Upper lobe of left lung (tissue), 6 donors: ENCODE results near the gene PLEKHM1. TPM values are rescaled to one million over a fixed set of nuclear protein-coding genes. Genes with fewer than 3 reads are reported as not detected.
A peak's percentile ranks its signal among the peaks of the same experiment; 100 is the strongest.
"Not testable (repeated sequence)": the region's sequence is repeated elsewhere in the genome, so short reads cannot be mapped to it uniquely, and the experiment has no call there.

ENCODE experiments used
- ATAC-seq, 2 donors: fragments of 200-7000 bp; cut with Tn5 transposase; one replicate each; pipeline ENCODE4 v1.9.1; 2022; ENCODE audit warnings: mild to moderate bottlenecking in 2 of 2, moderate library complexity in 2 of 2; ENCODE audit not compliant: low FRiP score in 2 of 2
- DNase-seq, 2 donors: peaks; one replicate each; pipeline ENCODE4 v3.0.0-alpha.2; 2019 to 2020
- H3K27ac ChIP-seq, 4 donors: fragments of 200-600 bp; sonication (generic); one replicate each; pipeline ENCODE4 v1.5.1; 2016 to 2019
- H3K27me3 ChIP-seq, 4 donors: fragments of 200-600 bp; sonication (generic); one replicate each; pipeline ENCODE4 v1.5.1; 2017 to 2019
- H3K36me3 ChIP-seq, 4 donors: fragments of 200-600 bp; sonication (generic); one replicate each; pipeline ENCODE4 v1.5.1; 2016 to 2019
- H3K4me1 ChIP-seq, 4 donors: fragments of 200-600 bp; sonication (generic); one replicate each; pipeline ENCODE4 v1.5.1; 2018 to 2019
- H3K4me3 ChIP-seq, 4 donors: fragments of 200-600 bp; sonication (generic); one replicate each; pipeline ENCODE4 v1.5.1; 2017 to 2019; ENCODE audit warnings: mild to moderate bottlenecking in 2 of 4, moderate library complexity in 1 of 4
- H3K9me3 ChIP-seq, 4 donors: fragments of 200-600 bp; sonication (generic); one replicate each; pipeline ENCODE4 v1.5.1; 2018 to 2019
- POLR2A ChIP-seq, 4 donors: fragments of 450-650 bp; IDR thresholded peaks; one replicate each; pipeline ENCODE4 v1.5.1; 2016 to 2017; ENCODE audit warnings: antibody characterized with exemption in 4 of 4, mild to moderate bottlenecking in 2 of 4
- POLR2AphosphoS5 ChIP-seq, 2 donors: sonication (generic); formaldehyde crosslinking; IDR thresholded peaks; one replicate each; pipeline ENCODE4 v1.5.1; 2017; ENCODE audit warnings: antibody characterized with exemption in 2 of 2
- WGBS, 2 donors: methylation state at CpG; one replicate each; pipeline ENCODE4 v1.1.5; 2017 to 2018; 5-methylcytosine and 5-hydroxymethylcytosine counted together
- total RNA-seq, 6 donors: library from RNA; depleted of rRNA in 4 of 6; stranded (reverse); fragments of >200 nt in 4 of 6; gene quantifications; one replicate each; pipeline versions ENCODE4 v1.1.0 to v1.2.1, GENCODE V29; 2016 to 2021
- donor health status: DM: no; HTN: no; CAD: no; lungs with moderate emphysema.
- donor health status: DM: no; HTN: yes; CAD: no; lungs with severe emphysema.

Gene PLEKHM1
- total RNA-seq, 6 donors from 2014 or later: 52.1 to 229 (median 72.0) TPM

DNA sequence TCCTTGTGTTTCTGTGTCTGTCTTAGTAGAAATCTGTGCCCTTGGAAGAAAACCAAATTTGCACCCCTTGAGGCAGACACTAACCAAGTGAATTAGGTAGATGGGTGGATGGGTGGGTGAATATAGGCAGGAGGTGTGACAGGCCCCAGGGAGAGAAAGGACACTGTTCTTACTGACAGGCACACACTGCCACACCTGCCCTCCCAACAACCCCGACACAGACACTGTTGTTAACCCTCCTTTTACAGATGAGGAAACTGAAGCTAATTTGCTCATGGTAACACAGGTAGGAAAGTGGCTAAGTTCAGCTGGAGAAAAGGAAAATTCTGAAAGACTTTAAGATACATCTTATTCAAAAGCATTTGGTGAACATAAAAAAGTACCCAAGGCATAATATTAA, 42.0 kb downstream of the PLEKHM1 start:
- H3K9me3 ChIP-seq, H3K4me3 ChIP-seq, DNase-seq, H3K27me3 ChIP-seq, ATAC-seq: not testable (repeated sequence)
- H3K4me1 ChIP-seq: peaks cover 10 to 26% (median 18%) of the 10 kb centered on the region in 4 donors
- H3K36me3 ChIP-seq: peaks cover 0 to 37% (median 22%) of the 10 kb centered on the region in 4 donors
- peak overlapping the region in 3 of 4 donors; percentile 73 to 87 (median 82) for H3K27ac ChIP-seq
- 78% methylated on average over 1 of the region's 1 CpG; no CpG with 5 or more reads in 1 of the 2 donors for WGBS, 2 donors

DNA sequence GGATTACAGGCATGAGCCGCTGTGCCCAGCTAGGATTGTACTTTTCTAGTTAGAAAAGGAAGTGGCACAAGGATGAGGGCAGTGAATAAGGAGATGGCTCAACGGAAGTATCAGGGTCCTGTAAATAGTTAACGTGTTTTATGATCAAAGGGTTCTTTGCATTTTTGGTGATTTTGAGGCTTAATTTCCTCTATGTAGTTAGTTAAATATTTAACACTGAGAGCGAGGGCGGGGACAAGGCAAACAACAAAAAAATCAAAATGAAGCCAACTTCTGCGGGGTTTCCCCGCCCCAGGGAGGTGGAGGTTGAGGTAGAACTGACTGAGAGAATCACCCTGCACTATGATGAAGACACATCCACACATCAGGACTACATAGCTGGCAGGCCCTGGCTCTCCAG, 42.5 kb downstream of the PLEKHM1 start:
- not testable (repeated sequence) for DNase-seq, H3K27me3 ChIP-seq, H3K9me3 ChIP-seq, H3K4me3 ChIP-seq, ATAC-seq
- 66 to 68% methylated on average over 7 of the region's 7 CpGs for WGBS, 2 donors
- Histone ChIP-seq H3K4me1 (peaks cover 10 to 24% (median 18%) of the 10 kb centered on the region in 4 donors), H3K36me3 (peaks cover 0 to 37% (median 23%) of the 10 kb centered on the region in 4 donors), H3K27ac (peak overlapping the region; percentile 70 to 87 (median 78))

DNA sequence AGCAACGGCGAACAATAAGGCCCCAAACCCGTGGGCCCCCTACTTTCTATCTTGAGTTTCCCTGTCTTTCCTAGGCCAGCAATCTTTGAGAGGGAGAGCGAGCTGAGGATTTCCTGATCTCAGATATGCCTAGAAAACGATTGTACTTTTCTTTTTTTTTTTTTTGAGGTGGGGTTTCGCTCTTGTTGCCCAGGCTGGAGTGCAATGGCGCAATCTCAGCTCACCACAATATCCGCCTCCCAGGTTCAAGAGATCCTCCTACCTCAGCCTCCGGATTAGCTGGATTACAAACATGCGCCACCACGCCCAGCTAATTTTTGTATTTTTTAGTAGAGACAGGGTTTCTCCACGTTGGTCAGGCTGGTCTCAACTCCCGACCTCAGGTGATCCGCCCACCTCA, 42.9 kb downstream of the PLEKHM1 start:
- not testable (repeated sequence) for H3K27me3 ChIP-seq, H3K9me3 ChIP-seq, H3K4me3 ChIP-seq
- ATAC-seq: peak in 1 of 2 donors; percentile 5
- 44 to 64% methylated on average over 14 of the region's 14 CpGs for WGBS, 2 donors
- peak in 1 of 2 donors; percentile 67 for DNase-seq
- Histone ChIP-seq H3K36me3 (peaks cover 0 to 33% (median 23%) of the 10 kb centered on the region in 4 donors), H3K4me1 (peaks cover 10 to 20% (median 18%) of the 10 kb centered on the region in 4 donors), H3K27ac (peak overlapping the region; percentile 70 to 87 (median 78))

DNA sequence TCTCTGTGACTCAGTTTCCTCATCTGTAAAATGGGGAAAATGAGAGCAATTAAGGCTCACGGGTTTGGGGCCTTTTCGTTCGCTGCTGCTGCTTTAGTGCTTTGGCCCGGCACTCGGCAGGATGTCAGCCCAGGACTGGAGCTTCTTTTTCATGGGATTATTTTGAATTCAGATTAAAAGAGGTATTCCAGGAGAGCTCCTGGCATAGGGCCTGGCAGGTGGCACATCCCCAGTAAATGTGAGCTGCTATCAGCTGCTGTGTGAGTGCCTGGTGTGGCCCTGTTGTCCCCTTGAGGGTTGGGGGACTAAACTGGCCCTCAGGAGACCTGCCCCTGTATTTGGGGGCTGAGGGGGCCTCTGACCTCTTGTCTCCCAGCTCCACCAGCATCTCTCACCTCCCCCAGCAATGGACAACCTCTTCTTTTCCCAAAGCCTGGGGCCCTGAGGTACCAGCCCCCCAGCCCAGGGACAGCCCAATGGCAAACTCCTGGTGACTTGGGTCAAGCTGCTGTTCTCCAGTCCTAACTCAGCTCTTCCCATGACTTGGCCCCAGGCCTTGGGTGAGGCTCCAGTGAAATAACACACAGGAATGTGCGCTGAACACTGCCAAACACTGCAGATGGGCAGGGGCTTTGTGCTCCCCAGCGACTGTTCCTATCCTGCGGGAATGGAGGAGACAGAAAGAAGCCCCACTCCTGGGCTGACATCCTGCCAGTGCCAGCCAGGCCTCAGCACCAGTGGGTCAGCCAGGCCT, 43.5 kb downstream of the PLEKHM1 start:
- Histone ChIP-seq H3K36me3 (peaks cover 0 to 38% (median 22%) of the 10 kb centered on the region in 4 donors), H3K4me1 (peaks cover 10 to 20% (median 18%) of the 10 kb centered on the region in 4 donors), H3K27ac (peak overlapping the region; percentile 70 to 87 (median 78))
- TF ChIP-seq POLR2A (IDR thresholded peaks at IDR 0.05): peak in 1 of 4 donors; percentile 13
- ATAC-seq (peak; percentile 72 to 79), DNase-seq (peak in 1 of 2 donors; percentile 29)
- not testable (repeated sequence) for H3K4me3 ChIP-seq, H3K27me3 ChIP-seq, H3K9me3 ChIP-seq
- WGBS, 2 donors: 75 to 93% methylated on average over 7 to 8 of the region's 8 CpGs

DNA sequence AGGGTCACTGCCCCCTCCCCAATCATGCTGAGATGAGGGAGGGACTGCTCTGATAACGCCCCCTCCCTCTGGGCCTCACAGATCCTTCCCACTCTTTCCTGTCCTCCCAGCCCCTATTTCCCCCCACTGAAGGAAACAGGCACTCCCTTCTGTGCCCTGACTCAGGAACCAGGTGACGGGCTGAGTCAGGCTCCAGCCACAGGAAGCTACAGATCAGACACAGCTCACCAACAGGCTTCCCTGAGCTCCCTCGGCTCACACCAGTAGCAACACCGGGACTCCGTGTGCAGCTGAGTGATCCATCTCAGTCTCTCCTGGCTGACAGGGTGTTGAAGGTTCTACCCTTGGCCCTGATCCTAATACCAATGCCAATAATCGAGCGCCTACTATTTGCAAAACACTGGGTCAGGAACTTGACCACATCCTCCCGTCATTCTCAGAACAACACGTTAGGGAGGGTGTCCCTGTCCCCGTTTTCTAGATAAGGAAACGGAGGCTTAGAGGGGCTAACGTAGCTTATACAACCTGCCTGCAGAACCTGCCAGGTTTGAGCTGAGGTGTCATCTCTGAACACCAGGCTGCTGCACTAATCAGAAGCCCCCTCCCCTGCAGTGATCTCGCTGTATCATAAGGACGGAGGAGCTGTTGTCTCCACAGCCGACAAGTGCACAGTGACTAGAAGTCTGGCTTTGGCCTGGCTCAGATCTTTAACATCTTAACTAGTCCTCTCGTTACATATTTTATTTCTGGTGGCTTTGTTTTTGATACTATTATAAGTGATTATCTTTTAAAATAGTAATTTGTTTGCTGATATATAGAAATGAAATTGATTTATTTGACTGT, 44.4 kb downstream of the PLEKHM1 start:
- Histone ChIP-seq H3K36me3 (peaks cover 0 to 33% (median 20%) of the 10 kb centered on the region in 4 donors), H3K4me1 (peaks cover 10 to 20% (median 18%) of the 10 kb centered on the region in 4 donors), H3K27ac (peak overlapping the region; percentile 54 to 82 (median 72))
- DNase-seq: peak in 1 of 2 donors; percentile 67
- not testable (repeated sequence) for H3K9me3 ChIP-seq, H3K4me3 ChIP-seq, H3K27me3 ChIP-seq
- WGBS, 2 donors: 28 to 36% methylated on average over 15 to 16 of the region's 16 CpGs
- TF ChIP-seq POLR2AphosphoS5 (IDR thresholded peaks at IDR 0.05): peak in 1 of 2 donors; percentile 55
- ATAC-seq: peak; percentile 29 to 65

DNA sequence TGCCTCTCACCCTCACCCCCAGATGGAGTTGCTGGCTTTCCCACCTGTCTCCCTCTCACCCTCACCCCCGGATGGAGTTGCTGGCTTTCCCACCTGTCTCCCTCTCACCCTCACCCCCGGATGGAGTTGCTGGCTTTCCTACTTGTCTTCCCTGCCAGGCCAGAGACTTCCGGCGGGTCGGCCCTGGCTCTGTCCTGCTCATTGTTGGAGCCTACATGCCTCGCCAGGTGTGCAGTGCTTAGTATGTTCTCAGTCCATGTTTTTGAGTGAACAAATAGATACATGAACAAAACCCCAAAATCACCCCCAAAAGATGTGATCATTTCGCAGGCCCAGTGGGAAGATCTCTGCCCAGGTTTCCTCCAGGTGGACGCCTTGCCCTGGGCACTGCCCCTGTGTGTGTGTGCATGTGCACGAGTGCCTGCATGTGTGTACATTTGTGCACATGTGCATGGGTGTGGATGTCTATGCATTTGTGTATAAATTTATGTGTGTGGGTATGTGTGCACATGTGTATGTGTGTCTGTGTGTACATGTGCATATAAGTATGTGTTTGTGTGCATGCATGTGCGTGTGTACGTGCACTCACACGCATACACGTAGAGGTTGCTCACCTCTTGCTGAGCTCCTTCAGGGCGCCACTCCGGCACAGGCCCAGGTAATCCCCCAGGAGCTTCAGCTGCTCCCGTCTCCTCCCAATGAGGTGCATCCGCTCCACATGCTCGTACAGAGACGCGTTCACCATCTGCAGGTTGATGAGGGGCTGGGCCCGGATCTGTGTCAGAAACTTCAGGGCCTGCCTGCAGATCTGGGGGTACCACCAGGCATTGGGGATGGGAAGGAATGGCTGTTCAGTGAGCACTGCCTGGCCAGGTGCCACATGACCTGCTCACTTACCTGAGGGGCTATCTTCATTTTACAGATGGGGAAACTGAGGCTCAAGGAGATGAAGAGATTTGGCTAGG, 45.4 kb downstream of the PLEKHM1 start:
- not testable (repeated sequence) for ATAC-seq
- H3K36me3 ChIP-seq: peaks cover 0 to 31% (median 16%) of the 10 kb centered on the region in 4 donors

DNA sequence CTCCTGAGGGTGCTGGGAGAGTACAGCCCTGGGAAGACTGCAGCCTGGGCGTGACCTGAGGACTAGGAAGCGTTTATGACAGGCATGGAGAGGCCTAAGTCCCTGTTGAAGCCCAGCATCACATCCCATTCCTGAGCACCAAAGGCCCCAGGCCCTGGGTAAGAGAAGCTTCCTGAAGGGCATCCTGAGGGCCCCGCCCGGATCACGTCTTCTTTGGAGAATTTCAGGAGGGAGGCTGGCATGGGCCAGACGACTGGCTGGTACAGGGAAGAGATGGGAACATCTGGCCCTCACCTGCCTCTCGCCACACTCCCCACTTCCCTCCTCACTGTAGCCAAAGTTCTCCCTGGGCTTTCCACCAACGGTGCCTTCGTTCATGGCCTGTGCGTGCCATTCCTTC, 46.2 kb downstream of the PLEKHM1 start:
- not testable (repeated sequence) for H3K27me3 ChIP-seq, ATAC-seq, H3K9me3 ChIP-seq, DNase-seq, H3K27ac ChIP-seq, H3K4me3 ChIP-seq
- Histone ChIP-seq H3K4me1 (peaks cover 19 to 33% (median 28%) of the 10 kb centered on the region in 4 donors), H3K36me3 (peaks cover 0 to 31% (median 17%) of the 10 kb centered on the region in 4 donors)
- 85 to 95% methylated on average over 4 to 5 of the region's 10 CpGs for WGBS, 2 donors

More for the DNA sequence above, 45.4 kb downstream of the PLEKHM1 start:
- not testable (repeated sequence) for H3K27me3 ChIP-seq, H3K4me3 ChIP-seq, H3K9me3 ChIP-seq
- Histone ChIP-seq H3K27ac (peak overlapping the region in 3 of 4 donors; percentile 54 to 70 (median 66)), H3K4me1 (peaks cover 16 to 26% (median 23%) of the 10 kb centered on the region in 4 donors)
- WGBS, 2 donors: 92% methylated on average over 11 to 21 of the region's 21 CpGs
- DNase-seq: peak in 1 of 2 donors; percentile 38

DNA sequence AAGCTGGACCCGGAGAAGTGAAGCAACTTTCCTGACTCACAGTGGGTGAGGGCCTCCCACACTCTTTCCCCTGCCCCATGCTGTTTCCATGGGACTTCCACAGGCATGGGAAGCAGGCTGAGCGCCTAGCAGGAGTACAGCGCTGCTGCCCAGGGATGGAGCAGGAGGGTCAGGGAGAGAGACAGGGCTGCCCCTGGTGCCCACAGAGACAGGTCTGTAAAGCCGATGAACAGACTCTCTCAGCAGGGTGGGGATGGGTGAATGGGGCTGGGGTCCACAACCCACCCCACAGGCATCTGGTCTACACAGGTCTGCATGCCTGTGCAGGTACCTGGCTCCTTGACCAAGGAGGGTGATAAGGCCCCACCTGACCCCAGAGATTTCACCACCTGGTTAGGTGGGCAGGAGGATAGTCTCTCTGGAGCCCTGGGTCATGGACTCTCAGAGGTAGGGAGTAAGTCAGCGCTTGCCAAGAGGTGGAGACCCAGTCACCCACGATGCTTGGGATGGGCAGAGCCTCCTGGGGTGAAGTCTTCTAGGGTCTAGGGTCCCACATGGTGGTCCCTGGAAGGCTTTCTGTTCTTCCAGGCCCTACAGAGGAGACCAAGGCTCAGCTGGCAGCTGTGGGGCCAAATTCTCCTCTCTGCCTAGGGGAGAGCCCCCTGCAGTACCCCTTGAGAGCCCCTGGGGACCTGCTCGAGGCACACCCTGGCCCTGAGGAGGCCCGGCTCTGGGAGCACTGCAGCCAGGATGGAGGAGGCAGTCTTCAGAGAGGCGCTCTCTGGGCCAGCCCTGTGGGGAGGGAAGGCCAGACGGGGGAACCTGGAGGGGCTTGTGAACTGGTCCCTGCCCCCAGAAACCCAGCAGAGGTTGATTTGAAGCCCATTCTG, 46.9 kb downstream of the PLEKHM1 start:
- ATAC-seq, H3K4me3 ChIP-seq, H3K9me3 ChIP-seq, H3K27ac ChIP-seq, H3K27me3 ChIP-seq: not testable (repeated sequence)
- DNase-seq: peak in 1 of 2 donors; percentile 33
- peaks cover 0 to 38% (median 23%) of the 10 kb centered on the region in 4 donors for H3K36me3 ChIP-seq
- 88% methylated on average over 10 of the region's 10 CpGs; no CpG with 5 or more reads in 1 of the 2 donors for WGBS, 2 donors
- H3K4me1 ChIP-seq: peaks cover 19 to 33% (median 28%) of the 10 kb centered on the region in 4 donors
